GM23338 (cell line): ENCODE measurements around the gene MEST. TPM values are rescaled to one million over a fixed set of nuclear protein-coding genes. Genes with fewer than 3 reads are reported as not detected.
A peak's percentile ranks its signal among the peaks of the same experiment; 100 is the strongest.

ENCODE experiments used
- ATAC-seq: fragments of 200-7000 bp; cut with Tn5 transposase; 3 replicates; pipeline ENCODE4 v1.9.1; 2020
- DNase-seq: peaks from one replicate; pipeline ENCODE4 v3.0.0-alpha.2; 2015; ENCODE audit warnings: low spot score
- H2AFZ ChIP-seq: fragments of 200-600 bp; sonication (generic); 2 replicates; pipeline ENCODE4 v1.8.0; 2016; ENCODE audit warnings: antibody characterized with exemption, mild to moderate bottlenecking, moderate library complexity
- H3F3A ChIP-seq: fragments of 200-600 bp; sonication (generic); replicated peaks from 2 replicates; pipeline ENCODE4 v1.8.0; 2017; ENCODE audit warnings: antibody characterized with exemption, mixed run types, low read depth
- H3K27ac ChIP-seq: fragments of 200-600 bp; sonication (generic); 2 replicates; pipeline ENCODE4 v1.6.1; 2016; ENCODE audit warnings: low read depth
- H3K27me3 ChIP-seq: fragments of 200-600 bp; sonication (generic); 2 replicates; pipeline ENCODE4 v1.8.0; 2016; ENCODE audit warnings: mild to moderate bottlenecking, mixed run types, moderate library complexity; ENCODE audit not compliant: insufficient read depth
- H3K36me3 ChIP-seq: fragments of 200-600 bp; sonication (generic); 2 replicates; pipeline ENCODE4 v1.8.0; 2016; ENCODE audit warnings: mild to moderate bottlenecking; ENCODE audit not compliant: insufficient read depth
- H3K4me1 ChIP-seq: fragments of 200-600 bp; sonication (generic); 2 replicates; pipeline ENCODE4 v1.8.0; 2016; ENCODE audit warnings: mild to moderate bottlenecking, moderate library complexity; ENCODE audit not compliant: insufficient read depth
- H3K4me2 ChIP-seq: fragments of 200-600 bp; sonication (generic); 2 replicates; pipeline ENCODE4 v1.7.1; 2017; ENCODE audit warnings: mixed run types
- H3K4me3 ChIP-seq: fragments of 200-600 bp; sonication (generic); 2 replicates; pipeline ENCODE4 v1.6.1; 2016; ENCODE audit warnings: mixed run types
- H3K79me2 ChIP-seq: fragments of 200-600 bp; sonication (generic); replicated peaks from 2 replicates; pipeline ENCODE4 v1.8.0; 2017; ENCODE audit warnings: mild to moderate bottlenecking; ENCODE audit not compliant: insufficient read depth
- H3K9me2 ChIP-seq: fragments of 200-600 bp; sonication (generic); 2 replicates; pipeline ENCODE4 v1.8.0; 2017; ENCODE audit not compliant: insufficient read depth
- H4K20me1 ChIP-seq: fragments of 200-600 bp; sonication (generic); replicated peaks from 2 replicates; pipeline ENCODE4 v1.8.0; 2017; ENCODE audit warnings: mild to moderate bottlenecking; ENCODE audit not compliant: insufficient read depth
- H3K27ac Mint-ChIP-seq: 2 replicates; pipeline ENCODE4 v1.8.0; 2020; ENCODE audit warnings: inconsistent platforms, mild to moderate bottlenecking, moderate library complexity, mixed read lengths
- H3K27me3 Mint-ChIP-seq: 3 replicates; pipeline ENCODE4 v1.8.0; 2022; ENCODE audit warnings: low read depth, mild to moderate bottlenecking, moderate library complexity, mixed read lengths, inconsistent platforms; ENCODE audit not compliant: insufficient read depth, poor library complexity
- H3K36me3 Mint-ChIP-seq: 3 replicates; pipeline ENCODE4 v1.8.0; 2021; ENCODE audit warnings: low read depth, mild to moderate bottlenecking, inconsistent platforms, moderate library complexity, mixed read lengths
- H3K4me1 Mint-ChIP-seq: 3 replicates; pipeline ENCODE4 v1.8.0; 2020; ENCODE audit warnings: mild to moderate bottlenecking, inconsistent platforms, mixed read lengths
- H3K4me3 Mint-ChIP-seq: 3 replicates; pipeline ENCODE4 v1.8.0; 2021; ENCODE audit warnings: moderate library complexity, mild to moderate bottlenecking, inconsistent platforms, mixed read lengths
- H3K9me3 Mint-ChIP-seq: 3 replicates; pipeline ENCODE4 v1.8.0; 2020; ENCODE audit warnings: moderate library complexity, mild to moderate bottlenecking, inconsistent platforms, mixed read lengths
- CREB1 ChIP-seq: fragments of 250-450 bp; sonication (Bioruptor Pico); IDR thresholded peaks from 2 replicates; pipeline ENCODE4 v1.5.0; 2020; ENCODE audit warnings: low read depth, mild to moderate bottlenecking, moderate library complexity
- EZH2 ChIP-seq: fragments of 200-600 bp; sonication (generic); IDR thresholded peaks from one replicate; pipeline ENCODE4 v1.8.0; 2017; ENCODE audit warnings: antibody characterized with exemption, mild to moderate bottlenecking, low read depth; ENCODE audit not compliant: unreplicated experiment
- EZH2phosphoT487 ChIP-seq: fragments of 200-600 bp; sonication (generic); IDR thresholded peaks from one replicate; pipeline ENCODE4 v1.8.1; 2018; ENCODE audit warnings: antibody characterized with exemption; ENCODE audit not compliant: unreplicated experiment
- JUNB ChIP-seq: IDR thresholded peaks from one replicate; pipeline ENCODE4 v1.6.1; 2016; ENCODE audit warnings: antibody characterized with exemption; ENCODE audit not compliant: unreplicated experiment
- NANOG ChIP-seq: IDR thresholded peaks from 2 replicates; pipeline ENCODE4 v1.6.1; 2016; ENCODE audit warnings: antibody characterized with exemption, borderline replicate concordance
- POLR2AphosphoS5 ChIP-seq: IDR thresholded peaks from 2 replicates; pipeline ENCODE4 v1.6.1; 2016; ENCODE audit warnings: antibody characterized with exemption, low read depth
- STAT1 ChIP-seq: IDR thresholded peaks from one replicate; pipeline ENCODE4 v1.6.1; 2016; ENCODE audit warnings: antibody characterized with exemption; ENCODE audit not compliant: unreplicated experiment
- ZNF114 ChIP-seq: fragments of 250-450 bp; sonication (Bioruptor Pico); IDR thresholded peaks from 2 replicates; pipeline ENCODE4 v1.5.0; 2020; ENCODE audit warnings: mild to moderate bottlenecking, moderate library complexity
- ZNF331 ChIP-seq: fragments of 250-450 bp; sonication (Bioruptor Pico); IDR thresholded peaks from 2 replicates; pipeline ENCODE4 v1.5.0; 2020; ENCODE audit warnings: low read depth, mild to moderate bottlenecking, moderate library complexity
- polyA plus RNA-seq: library from polyadenylated mRNA; unstranded; fragments of >200 nt; fragmentation: Nextera tagmentation; extraction: Ambion mirVana; gene quantifications from 2 replicates; pipeline ENCODE4 v1.2.1, GENCODE V29; 2016
- total RNA-seq: library from RNA; depleted of rRNA; stranded (reverse); fragments of >200 nt; shearing (Covaris generic); gene quantifications from 2 replicates; pipeline ENCODE4 v1.2.3, GENCODE V29; 2014
- TF ChIP-seq, protein P1 (sequence below): IDR thresholded peaks from 2 replicates; pipeline ENCODE4 v1.6.1; 2016; ENCODE audit warnings: antibody characterized with exemption
- TF ChIP-seq, protein P2 (sequence below): IDR thresholded peaks from one replicate; pipeline ENCODE4 v1.6.1; 2018; ENCODE audit warnings: antibody characterized with exemption; ENCODE audit not compliant: unreplicated experiment
- TF ChIP-seq, protein P3 (sequence below), 2 experiments: fragments of 200-600 bp in 1 of 2; sonication (generic) in 1 of 2; conservative IDR thresholded peaks; 2 replicates each; pipeline versions ENCODE4 v1.5.1 to v1.6.1; 2016 to 2017; ENCODE audit warnings: antibody characterized with exemption in 2 of 2, low read depth in 2 of 2, mild to moderate bottlenecking in 2 of 2, moderate library complexity in 1 of 2
- TF ChIP-seq, protein P4 (sequence below): fragments of 250-450 bp; sonication (Bioruptor Pico); IDR thresholded peaks from 2 replicates; pipeline ENCODE4 v1.5.0; 2020; ENCODE audit warnings: mild to moderate bottlenecking, moderate library complexity

The MEST gene
- total and polyA plus RNA-seq, 2 experiments from 2014 or later = 167 to 229 TPM

- peak overlapping the region; percentile 86 for H2AFZ ChIP-seq
- ATAC-seq (peak; percentile 50; the same call in 2 of the 3 replicates), DNase-seq (no peak)
- no peaks in the 10 kb centered on the region for H3F3A ChIP-seq
- Mint-ChIP-seq H3K36me3 (no peaks in the 10 kb centered on the region), H3K4me1 (peaks cover 20% of the 10 kb centered on the region), H3K27me3 (peaks cover 5% of the 10 kb centered on the region), H3K9me3 (no peaks in the 10 kb centered on the region), H3K27ac (no peak overlapping the region; the same call in 1 of the 2 replicates), H3K4me3 (no peak overlapping the region)
- no peaks in the 10 kb centered on the region for H3K36me3 ChIP-seq
- TF ChIP-seq STAT1 (no peak), EZH2 (no peak), JUNB (no peak), NANOG (no peak), ZNF114 (CRISPR knock-in tag) (no peak), POLR2AphosphoS5 (no peak), ZNF331 (CRISPR knock-in tag) (no peak), EZH2phosphoT487 (no peak), CREB1 (CRISPR knock-in tag) (no peak)
- TF ChIP-seq, protein P1, sequence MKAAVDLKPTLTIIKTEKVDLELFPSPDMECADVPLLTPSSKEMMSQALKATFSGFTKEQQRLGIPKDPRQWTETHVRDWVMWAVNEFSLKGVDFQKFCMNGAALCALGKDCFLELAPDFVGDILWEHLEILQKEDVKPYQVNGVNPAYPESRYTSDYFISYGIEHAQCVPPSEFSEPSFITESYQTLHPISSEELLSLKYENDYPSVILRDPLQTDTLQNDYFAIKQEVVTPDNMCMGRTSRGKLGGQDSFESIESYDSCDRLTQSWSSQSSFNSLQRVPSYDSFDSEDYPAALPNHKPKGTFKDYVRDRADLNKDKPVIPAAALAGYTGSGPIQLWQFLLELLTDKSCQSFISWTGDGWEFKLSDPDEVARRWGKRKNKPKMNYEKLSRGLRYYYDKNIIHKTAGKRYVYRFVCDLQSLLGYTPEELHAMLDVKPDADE = no peak
- TF ChIP-seq, protein P2, sequence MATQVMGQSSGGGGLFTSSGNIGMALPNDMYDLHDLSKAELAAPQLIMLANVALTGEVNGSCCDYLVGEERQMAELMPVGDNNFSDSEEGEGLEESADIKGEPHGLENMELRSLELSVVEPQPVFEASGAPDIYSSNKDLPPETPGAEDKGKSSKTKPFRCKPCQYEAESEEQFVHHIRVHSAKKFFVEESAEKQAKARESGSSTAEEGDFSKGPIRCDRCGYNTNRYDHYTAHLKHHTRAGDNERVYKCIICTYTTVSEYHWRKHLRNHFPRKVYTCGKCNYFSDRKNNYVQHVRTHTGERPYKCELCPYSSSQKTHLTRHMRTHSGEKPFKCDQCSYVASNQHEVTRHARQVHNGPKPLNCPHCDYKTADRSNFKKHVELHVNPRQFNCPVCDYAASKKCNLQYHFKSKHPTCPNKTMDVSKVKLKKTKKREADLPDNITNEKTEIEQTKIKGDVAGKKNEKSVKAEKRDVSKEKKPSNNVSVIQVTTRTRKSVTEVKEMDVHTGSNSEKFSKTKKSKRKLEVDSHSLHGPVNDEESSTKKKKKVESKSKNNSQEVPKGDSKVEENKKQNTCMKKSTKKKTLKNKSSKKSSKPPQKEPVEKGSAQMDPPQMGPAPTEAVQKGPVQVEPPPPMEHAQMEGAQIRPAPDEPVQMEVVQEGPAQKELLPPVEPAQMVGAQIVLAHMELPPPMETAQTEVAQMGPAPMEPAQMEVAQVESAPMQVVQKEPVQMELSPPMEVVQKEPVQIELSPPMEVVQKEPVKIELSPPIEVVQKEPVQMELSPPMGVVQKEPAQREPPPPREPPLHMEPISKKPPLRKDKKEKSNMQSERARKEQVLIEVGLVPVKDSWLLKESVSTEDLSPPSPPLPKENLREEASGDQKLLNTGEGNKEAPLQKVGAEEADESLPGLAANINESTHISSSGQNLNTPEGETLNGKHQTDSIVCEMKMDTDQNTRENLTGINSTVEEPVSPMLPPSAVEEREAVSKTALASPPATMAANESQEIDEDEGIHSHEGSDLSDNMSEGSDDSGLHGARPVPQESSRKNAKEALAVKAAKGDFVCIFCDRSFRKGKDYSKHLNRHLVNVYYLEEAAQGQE = no peak
- TF ChIP-seq, protein P3, sequence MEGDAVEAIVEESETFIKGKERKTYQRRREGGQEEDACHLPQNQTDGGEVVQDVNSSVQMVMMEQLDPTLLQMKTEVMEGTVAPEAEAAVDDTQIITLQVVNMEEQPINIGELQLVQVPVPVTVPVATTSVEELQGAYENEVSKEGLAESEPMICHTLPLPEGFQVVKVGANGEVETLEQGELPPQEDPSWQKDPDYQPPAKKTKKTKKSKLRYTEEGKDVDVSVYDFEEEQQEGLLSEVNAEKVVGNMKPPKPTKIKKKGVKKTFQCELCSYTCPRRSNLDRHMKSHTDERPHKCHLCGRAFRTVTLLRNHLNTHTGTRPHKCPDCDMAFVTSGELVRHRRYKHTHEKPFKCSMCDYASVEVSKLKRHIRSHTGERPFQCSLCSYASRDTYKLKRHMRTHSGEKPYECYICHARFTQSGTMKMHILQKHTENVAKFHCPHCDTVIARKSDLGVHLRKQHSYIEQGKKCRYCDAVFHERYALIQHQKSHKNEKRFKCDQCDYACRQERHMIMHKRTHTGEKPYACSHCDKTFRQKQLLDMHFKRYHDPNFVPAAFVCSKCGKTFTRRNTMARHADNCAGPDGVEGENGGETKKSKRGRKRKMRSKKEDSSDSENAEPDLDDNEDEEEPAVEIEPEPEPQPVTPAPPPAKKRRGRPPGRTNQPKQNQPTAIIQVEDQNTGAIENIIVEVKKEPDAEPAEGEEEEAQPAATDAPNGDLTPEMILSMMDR (conservative IDR thresholded peaks at IDR 0.05; ENCODE audit: low read depth in 2 of 2) = no peak
- TF ChIP-seq, protein P4, sequence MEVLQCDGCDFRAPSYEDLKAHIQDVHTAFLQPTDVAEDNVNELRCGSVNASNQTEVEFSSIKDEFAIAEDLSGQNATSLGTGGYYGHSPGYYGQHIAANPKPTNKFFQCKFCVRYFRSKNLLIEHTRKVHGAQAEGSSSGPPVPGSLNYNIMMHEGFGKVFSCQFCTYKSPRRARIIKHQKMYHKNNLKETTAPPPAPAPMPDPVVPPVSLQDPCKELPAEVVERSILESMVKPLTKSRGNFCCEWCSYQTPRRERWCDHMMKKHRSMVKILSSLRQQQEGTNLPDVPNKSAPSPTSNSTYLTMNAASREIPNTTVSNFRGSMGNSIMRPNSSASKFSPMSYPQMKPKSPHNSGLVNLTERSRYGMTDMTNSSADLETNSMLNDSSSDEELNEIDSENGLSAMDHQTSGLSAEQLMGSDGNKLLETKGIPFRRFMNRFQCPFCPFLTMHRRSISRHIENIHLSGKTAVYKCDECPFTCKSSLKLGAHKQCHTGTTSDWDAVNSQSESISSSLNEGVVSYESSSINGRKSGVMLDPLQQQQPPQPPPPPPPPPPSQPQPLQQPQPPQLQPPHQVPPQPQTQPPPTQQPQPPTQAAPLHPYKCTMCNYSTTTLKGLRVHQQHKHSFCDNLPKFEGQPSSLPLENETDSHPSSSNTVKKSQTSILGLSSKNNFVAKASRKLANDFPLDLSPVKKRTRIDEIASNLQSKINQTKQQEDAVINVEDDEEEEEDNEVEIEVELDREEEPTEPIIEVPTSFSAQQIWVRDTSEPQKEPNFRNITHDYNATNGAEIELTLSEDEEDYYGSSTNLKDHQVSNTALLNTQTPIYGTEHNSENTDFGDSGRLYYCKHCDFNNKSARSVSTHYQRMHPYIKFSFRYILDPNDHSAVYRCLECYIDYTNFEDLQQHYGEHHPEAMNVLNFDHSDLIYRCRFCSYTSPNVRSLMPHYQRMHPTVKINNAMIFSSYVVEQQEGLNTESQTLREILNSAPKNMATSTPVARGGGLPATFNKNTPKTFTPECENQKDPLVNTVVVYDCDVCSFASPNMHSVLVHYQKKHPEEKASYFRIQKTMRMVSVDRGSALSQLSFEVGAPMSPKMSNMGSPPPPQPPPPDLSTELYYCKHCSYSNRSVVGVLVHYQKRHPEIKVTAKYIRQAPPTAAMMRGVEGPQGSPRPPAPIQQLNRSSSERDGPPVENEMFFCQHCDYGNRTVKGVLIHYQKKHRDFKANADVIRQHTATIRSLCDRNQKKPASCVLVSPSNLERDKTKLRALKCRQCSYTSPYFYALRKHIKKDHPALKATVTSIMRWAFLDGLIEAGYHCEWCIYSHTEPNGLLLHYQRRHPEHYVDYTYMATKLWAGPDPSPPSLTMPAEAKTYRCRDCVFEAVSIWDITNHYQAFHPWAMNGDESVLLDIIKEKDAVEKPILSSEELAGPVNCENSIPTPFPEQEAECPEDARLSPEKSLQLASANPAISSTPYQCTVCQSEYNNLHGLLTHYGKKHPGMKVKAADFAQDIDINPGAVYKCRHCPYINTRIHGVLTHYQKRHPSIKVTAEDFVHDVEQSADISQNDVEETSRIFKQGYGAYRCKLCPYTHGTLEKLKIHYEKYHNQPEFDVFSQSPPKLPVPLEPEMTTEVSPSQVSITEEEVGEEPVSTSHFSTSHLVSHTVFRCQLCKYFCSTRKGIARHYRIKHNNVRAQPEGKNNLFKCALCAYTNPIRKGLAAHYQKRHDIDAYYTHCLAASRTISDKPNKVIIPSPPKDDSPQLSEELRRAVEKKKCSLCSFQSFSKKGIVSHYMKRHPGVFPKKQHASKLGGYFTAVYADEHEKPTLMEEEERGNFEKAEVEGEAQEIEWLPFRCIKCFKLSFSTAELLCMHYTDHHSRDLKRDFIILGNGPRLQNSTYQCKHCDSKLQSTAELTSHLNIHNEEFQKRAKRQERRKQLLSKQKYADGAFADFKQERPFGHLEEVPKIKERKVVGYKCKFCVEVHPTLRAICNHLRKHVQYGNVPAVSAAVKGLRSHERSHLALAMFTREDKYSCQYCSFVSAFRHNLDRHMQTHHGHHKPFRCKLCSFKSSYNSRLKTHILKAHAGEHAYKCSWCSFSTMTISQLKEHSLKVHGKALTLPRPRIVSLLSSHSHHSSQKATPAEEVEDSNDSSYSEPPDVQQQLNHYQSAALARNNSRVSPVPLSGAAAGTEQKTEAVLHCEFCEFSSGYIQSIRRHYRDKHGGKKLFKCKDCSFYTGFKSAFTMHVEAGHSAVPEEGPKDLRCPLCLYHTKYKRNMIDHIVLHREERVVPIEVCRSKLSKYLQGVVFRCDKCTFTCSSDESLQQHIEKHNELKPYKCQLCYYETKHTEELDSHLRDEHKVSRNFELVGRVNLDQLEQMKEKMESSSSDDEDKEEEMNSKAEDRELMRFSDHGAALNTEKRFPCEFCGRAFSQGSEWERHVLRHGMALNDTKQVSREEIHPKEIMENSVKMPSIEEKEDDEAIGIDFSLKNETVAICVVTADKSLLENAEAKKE = no peak
- H3K79me2 ChIP-seq = no peaks in the 10 kb centered on the region
- H3K9me2 ChIP-seq = no peaks in the 10 kb centered on the region; the same call in 1 of the 2 replicates
- H3K4me3 ChIP-seq = no peak overlapping the region
- H3K4me1 ChIP-seq = peaks cover 9% of the 10 kb centered on the region; the same call in 1 of the 2 replicates
- peak overlapping the region; percentile 36; the same call in 1 of the 2 replicates for H3K4me2 ChIP-seq
- no peaks in the 10 kb centered on the region for H4K20me1 ChIP-seq
- no peaks in the 10 kb centered on the region for H3K27me3 ChIP-seq
- H3K27ac ChIP-seq = no peak overlapping the region
Measured at GRCh38 chr7:130476297-130477150, 15.4 kb upstream of the MEST start.
